NCI-H2196 (cell line): ENCODE data around the gene EDNRA.

Experiments used
- DNase-seq: peaks from one replicate; lab custom pipeline; 2025; ENCODE audit not compliant: unreplicated experiment; lab: John Stamatoyannopoulos, UW

Gene EDNRA

GRCh38 chr4:147496500-147496899 lies 15.6 kb downstream of the EDNRA start:
- no peak for DNase-seq

DNA sequence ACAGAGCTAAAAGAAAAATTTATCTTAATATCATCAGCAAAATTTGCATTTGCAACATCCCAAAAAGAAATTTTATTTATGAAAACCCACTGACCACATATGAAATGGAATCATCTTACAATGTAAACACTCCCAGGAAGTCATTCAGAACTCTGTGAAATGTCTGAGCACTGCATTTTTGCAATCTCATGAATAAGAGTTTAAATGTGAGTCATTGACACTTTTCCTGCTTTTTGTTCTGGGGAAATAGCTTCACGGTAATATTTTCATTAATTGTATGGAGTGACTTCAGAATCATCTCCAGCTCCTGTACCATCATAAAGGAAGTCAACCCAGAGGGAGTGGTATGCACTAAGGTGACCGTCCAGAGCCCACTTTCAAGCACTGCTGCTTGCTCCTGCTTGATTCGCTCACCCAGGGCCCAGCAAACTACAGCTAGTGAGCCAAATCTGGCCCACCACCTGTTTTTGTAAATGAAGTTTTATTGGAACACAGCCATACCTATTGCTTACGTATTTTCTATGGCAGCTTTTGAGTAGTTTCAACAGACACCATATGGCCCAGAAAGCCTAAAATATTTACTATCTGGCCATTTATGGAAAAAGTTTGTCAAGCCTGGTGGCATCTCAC lies 17.2 kb downstream of the EDNRA start:
- DNase-seq: no peak

- DNase-seq: no peak
These were observed 27.4 kb downstream of the EDNRA start for GRCh38 chr4:147508346-147508745.

- DNase-seq: no peak
These were observed 28.5 kb downstream of the EDNRA start for GRCh38 chr4:147509386-147509785.

- no peak for DNase-seq
These were observed 30.2 kb downstream of the EDNRA start for GRCh38 chr4:147510962-147511668.

GRCh38 chr4:147513091-147513490 lies 32.2 kb downstream of the EDNRA start:
- DNase-seq: no peak

DNA sequence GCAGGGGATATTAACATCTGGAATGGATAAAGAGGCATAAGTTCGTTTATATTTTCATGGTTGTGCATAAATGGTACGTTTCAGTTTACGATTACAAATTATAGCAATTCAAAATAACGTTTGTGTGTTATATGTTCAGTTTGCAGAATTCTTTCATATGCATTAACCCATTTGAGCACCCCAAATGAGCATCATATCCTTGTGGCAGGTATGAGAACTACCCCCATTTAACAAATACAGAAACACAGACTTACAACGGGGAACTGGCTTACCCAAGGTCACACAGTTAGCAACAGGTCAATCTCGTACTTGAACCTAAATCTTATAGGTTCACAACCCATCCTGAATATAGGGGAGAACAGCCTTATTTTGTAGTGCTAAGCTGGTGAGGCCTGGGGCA lies 33.1 kb downstream of the EDNRA start:
- no peak for DNase-seq

DNA sequence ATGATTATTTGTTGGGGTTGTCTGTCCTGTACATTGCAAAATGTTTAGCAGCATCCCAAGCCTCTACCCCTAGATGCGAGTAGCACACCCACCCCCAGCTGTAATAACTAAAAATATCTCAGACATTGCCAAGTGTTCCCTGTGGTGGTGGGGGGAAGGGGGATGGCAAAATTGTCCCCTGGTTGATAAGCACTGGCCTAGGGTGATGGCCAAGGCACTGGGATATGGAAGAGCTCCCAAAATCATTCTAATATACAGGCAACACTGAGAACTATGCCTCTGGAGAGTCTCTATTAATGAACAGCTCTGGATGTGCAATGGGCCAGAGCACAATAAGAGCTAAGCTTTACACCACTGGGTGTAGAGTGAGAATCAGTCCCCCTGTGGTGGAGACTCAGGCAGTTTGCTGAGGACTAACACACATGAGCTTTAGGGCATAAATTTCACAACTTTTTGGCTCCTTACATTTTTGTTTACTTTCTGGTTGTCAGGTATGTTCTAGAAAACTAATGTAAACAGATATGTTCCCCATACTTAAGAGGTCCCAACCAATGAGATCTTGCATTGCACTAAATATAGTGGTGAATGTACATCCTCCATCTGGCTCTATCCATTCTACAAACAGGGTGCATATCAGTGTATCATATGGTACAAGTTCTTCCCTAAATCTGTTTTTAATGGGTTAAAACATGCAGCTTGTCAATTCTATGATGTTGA lies 34.5 kb downstream of the EDNRA start:
- no peak for DNase-seq

GRCh38 chr4:147516133-147516532 lies 35.2 kb downstream of the EDNRA start:
- DNase-seq: no peak

- no peak for DNase-seq
These were observed 37.2 kb downstream of the EDNRA start for GRCh38 chr4:147518086-147518485.

DNA sequence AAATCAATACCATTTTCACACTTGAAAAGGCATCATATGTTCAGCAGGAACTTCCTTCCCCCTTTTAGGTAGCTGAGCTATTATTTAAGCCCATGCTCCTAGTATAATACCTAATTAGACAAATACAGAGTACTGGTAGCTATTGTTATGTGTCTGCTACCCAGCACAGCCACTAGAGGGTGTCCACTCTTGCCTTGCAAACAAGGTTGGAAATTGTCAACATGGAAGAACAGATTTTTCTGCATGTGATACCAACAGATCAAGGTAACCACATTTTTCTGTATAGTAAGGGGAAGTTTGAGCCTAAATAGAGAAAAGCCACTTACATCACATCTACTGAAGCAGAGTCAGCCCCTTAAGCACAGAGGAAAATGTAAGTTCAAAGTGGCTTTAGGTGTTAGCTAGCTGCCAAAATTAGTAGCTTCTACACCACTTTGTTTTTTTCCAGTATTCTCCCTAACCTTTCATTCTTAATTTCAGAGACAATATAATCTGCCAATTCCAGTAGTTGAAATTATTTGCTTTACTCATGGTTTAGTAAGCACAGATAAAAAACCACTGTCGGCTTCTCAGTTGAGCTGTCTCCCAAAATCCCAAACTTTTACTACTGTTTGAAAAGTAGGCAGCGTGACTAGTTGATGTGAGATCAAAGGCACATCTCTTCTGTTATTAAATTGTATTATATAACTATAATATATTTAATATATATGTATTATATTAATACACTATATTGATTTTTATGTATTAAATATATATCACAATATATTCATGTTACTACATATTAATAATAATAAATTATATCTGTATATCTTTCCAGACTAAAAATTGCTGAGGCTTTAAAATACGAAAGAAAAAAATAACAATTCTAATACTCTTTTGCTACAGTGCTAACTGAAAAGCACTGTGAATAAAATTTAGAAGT lies 38.2 kb downstream of the EDNRA start:
- peak; percentile 10 for DNase-seq

DNA sequence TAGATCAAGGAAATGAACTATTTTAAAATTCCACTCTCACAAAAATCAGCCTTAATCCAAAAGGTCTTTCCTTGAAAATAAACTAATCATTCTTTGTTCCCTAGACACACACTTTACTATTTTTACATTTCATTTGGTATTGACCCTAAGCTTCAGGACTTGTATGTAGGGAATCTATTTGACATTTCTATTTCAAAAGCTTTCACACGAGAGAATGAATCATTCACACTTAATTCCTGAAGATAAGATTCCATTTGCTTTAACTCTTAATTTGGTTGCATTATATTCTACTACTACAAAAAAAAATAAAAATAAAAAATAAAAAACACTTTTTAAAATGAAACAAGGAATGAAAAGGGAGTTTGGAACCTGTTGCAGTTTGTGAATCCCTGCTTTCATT lies 43.7 kb downstream of the EDNRA start:
- no peak for DNase-seq

GRCh38 chr4:147525494-147526271 lies 44.8 kb downstream of the EDNRA start:
- DNase-seq: no peak

DNA sequence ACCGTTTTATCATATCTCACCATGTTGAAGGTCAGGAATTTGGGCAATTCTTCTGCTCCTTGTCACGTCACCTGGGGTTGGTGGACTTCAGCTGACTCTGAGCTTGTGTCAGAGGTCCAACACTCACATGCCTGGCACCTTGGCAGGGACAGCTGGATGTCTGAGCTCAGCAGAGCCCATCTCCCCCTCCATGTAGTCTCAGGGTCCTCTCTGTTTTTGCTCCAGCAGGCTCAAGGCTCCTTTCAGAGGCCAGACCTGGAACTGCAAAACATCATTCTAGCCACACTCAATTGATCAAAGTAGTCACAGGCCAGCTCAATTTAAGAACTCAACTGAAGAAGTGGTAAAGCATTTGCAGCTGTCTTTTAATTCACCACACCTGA lies 45.4 kb downstream of the EDNRA start:
- no peak for DNase-seq

GRCh38 chr4:147528054-147528453 lies 47.2 kb downstream of the EDNRA start:
- no peak for DNase-seq

DNA sequence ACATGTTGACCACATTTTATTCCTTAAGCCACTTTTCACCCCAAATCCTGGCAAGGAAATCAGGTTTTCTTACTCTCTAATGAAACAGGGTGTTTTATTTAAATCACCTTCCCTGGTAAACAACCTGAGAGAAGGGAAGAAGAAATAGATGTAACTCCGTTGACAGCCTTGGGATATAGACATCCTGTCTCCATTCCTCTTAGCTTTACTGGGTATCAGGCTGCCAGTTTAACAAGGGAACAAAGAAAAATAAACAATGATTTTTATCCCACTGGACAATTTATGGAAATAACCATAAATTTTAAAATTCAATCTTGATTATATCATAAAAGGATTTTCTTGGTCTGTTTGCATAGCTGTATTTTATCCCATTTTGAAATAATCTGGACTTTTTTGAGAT lies 49.2 kb downstream of the EDNRA start:
- DNase-seq: no peak

- DNase-seq: no peak
These were observed 49.8 kb downstream of the EDNRA start for GRCh38 chr4:147530723-147531122.

DNA sequence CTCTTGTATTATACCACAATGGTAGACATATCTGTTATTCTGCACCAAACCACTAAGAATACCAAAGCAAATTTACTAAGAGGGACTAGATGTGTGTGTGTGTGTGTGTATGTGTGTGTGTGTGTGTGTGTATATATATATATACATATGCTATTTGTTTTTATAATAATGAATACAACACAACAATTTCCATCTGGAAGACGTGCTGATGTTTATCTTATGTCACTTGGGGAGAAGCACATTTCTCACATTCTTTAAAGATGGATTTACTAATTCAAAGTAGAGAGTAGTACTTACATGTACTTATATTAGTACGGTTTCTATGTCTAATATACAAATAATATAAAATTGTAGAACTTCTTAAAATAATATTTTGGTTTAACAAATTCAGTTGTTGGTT lies 52.0 kb downstream of the EDNRA start:
- no peak for DNase-seq

DNA sequence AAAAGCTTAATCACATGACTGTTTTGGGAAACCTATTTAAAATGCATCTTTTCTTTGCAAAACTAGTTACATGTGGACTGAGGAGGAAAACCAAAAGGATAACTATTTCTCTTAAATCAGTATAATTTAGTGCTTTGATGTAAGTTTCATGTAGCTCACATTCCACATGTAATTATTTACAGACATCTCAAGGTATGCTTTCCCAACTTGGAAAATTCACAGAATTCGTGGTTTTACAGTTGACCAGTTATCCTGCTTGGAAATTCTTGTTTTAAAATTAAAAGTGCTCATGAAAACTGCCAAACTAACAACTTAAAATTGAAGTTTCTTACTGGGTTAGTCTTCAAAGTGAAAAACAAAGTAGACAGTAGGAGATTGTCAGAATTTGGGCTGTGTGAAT lies 52.4 kb downstream of the EDNRA start:
- no peak for DNase-seq

DNA sequence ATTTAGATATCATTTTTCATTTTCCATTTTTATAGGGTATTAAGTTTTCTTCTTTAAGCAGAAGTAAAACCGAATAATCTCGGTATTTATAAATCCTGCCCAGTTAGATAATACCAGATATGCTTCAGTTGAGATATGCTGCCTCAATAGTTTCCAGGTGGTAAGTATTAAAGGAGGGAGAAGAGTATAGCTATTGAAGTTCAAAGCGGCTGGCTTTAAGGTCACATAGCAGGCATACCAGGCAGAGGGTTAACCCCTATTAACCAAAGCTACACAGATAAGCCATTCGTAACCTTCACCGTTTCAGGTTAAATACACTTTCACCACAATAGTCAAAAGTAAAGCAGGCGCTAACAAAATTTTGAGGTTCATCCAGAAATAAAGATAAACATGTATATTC lies 54.2 kb downstream of the EDNRA start:
- DNase-seq: no peak

DNA sequence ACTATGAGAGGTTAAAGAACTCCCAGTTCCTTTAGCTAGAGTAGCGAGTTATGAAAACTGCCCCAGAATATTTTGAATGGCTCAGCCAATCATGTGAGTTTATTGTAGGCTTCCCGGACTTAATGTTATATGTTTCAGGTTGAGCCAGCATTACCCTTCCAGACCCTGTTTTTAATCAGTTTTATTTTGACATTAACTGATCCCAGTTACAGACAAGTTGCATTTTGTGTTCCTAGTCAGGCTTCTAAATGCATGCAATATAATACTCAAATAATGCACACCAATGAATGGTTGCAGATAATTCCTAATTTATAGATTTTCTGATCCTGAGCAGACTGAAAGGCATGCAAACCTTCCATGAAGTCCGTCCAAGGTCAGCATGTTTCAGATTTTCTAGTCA lies 57.8 kb downstream of the EDNRA start:
- no peak for DNase-seq
